ENCODE measurements around the gene TIMM22. TPM values are rescaled to one million over a fixed set of nuclear protein-coding genes. Genes with fewer than 3 reads are reported as not detected.

Gene TIMM22
- total and polyA plus RNA-seq, 2 donors (not counting 3 experiments of a cell fraction or from before 2014, with no cell fraction given) = 19.0 to 19.6 TPM

GRCh38 chr17:1030684-1031532 lies 34.0 kb downstream of the TIMM22 start:
- no peaks in the 10 kb centered on the region for H3K9me3 ChIP-seq (replicated peaks; ENCODE audit: control insufficient read depth, insufficient read depth, low read length)
- H3K4me3 ChIP-seq (replicated peaks in 1 of 3; ENCODE audit: insufficient read depth in 1 of 3, low read depth in 1 of 3, low read length in 3 of 3) = no peak overlapping the region
- CTCF ChIA-PET = interaction anchor here (1.1 to 1.6 kb wide), 4 partner anchors 11 to 25 kb away, joined by 3 to 9 read pairs (median 4); no protein-coding TSS in a partner anchor
- no peak for DNase-seq (ENCODE audit: low read depth, low spot score)
- no peak overlapping the region for H3K4me2 ChIP-seq (ENCODE audit: insufficient read depth, low read length)
- H4K20me1 ChIP-seq (replicated peaks; ENCODE audit: control insufficient read depth, extremely low read depth, insufficient read depth, low read length) = no peaks in the 10 kb centered on the region
- TF ChIP-seq EZH2 (IDR thresholded peaks at IDR 0.05; ENCODE audit: borderline replicate concordance, low read depth, low read length, severe bottlenecking) (no peak), POLR2AphosphoS5 (IDR thresholded peaks at IDR 0.05; ENCODE audit: insufficient read depth, low read depth, low read length) (no peak), JUN (IDR thresholded peaks at IDR 0.05; ENCODE audit: borderline replicate concordance, insufficient read depth, insufficient read length, low read depth) (no peak), POLR2A (IDR thresholded peaks at IDR 0.05; ENCODE audit: low read depth, low read length) (no peak), CTCF (IDR thresholded peaks at IDR 0.05; ENCODE audit: extremely low read depth in 1 of 2, insufficient read depth in 1 of 2, low read depth in 1 of 2, low read length in 2 of 2) (no peak), GATA2 (IDR thresholded peaks at IDR 0.05; ENCODE audit: insufficient read depth, insufficient read length, low read depth, low read length) (no peak), MYC (IDR thresholded peaks at IDR 0.05; ENCODE audit: low read depth, low read length) (no peak), FOS (IDR thresholded peaks at IDR 0.05; ENCODE audit: borderline replicate concordance, insufficient read depth, low read length) (no peak)
- TF ChIP-seq, protein P1, sequence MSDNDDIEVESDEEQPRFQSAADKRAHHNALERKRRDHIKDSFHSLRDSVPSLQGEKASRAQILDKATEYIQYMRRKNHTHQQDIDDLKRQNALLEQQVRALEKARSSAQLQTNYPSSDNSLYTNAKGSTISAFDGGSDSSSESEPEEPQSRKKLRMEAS (IDR thresholded peaks at IDR 0.05; ENCODE audit: insufficient read depth, insufficient read length) = no peak
- POLR2A ChIA-PET = no interaction called here
- H2AFZ ChIP-seq (ENCODE audit: low read depth, low read length) = no peak overlapping the region
- intact Hi-C loops (cut with micrococcal nuclease) = no loop called here
- no peak for FAIRE-seq
- no peaks in the 10 kb centered on the region for H3K27me3 ChIP-seq (ENCODE audit: control insufficient read depth in 2 of 2, insufficient read depth in 2 of 2, low read length in 2 of 2)
- no peak overlapping the region for H3K9ac ChIP-seq (replicated peaks; ENCODE audit: extremely low read depth, insufficient read depth, low read length)
- H3K36me3 ChIP-seq (ENCODE audit: control insufficient read depth in 2 of 2, extremely low read depth in 1 of 2, insufficient read depth in 2 of 2, low read length in 2 of 2) = peaks cover 0 to 3% of the 10 kb centered on the region in 2 experiments
- BruUV-seq (replicated peaks) = no TSS peak
- dilution Hi-C loops (cut with MboI; ENCODE audit: extremely low pct_ligation_motif_present, low sequenced_read_pairs) = no loop called here
- no peaks in the 10 kb centered on the region for H3K79me2 ChIP-seq (ENCODE audit: control insufficient read depth, insufficient read depth, low read length)
- H3K27ac ChIP-seq (ENCODE audit: insufficient read depth, low read depth, low read length) = no peak overlapping the region
- H3K9me1 ChIP-seq (replicated peaks; ENCODE audit: control insufficient read depth, extremely low read depth, insufficient read depth, low read length) = no peaks in the 10 kb centered on the region
- no peaks in the 10 kb centered on the region for H3K4me1 ChIP-seq (ENCODE audit: control insufficient read depth, extremely low read depth, insufficient read depth, low read length)
